OCI-LY1 (cell line): ENCODE data around the gene UNC13D.
"Not testable (repeated sequence)": the region's sequence is repeated elsewhere in the genome, so short reads cannot be mapped to it uniquely, and the experiment has no call there.

Experiments used
- H2AFZ ChIP-seq: fragments of 200-600 bp; sonication (generic), shearing (Covaris generic); 2 replicates; pipeline ENCODE4 v1.6.0; 2014; ENCODE audit warnings: antibody characterized with exemption, mild to moderate bottlenecking, low read length
- H3F3A ChIP-seq: fragments of 200-600 bp; sonication (generic), shearing (Covaris generic); 2 replicates; pipeline ENCODE4 v1.6.0; 2014; ENCODE audit warnings: mild to moderate bottlenecking, antibody characterized with exemption, low read length, moderate library complexity; ENCODE audit not compliant: insufficient read depth
- H3K27ac ChIP-seq: fragments of 200-600 bp; sonication (generic); 2 replicates; pipeline ENCODE4 v1.5.1; 2014; ENCODE audit warnings: low read length, mixed run types, mild to moderate bottlenecking, low read depth; ENCODE audit not compliant: poor library complexity, severe bottlenecking
- H3K27me3 ChIP-seq: fragments of 200-600 bp; sonication (generic); 2 replicates; pipeline ENCODE4 v1.6.0; 2014; ENCODE audit warnings: antibody characterized with exemption, mild to moderate bottlenecking, low read length, moderate library complexity; ENCODE audit not compliant: insufficient read depth
- H3K36me3 ChIP-seq: fragments of 200-600 bp; sonication (generic); 2 replicates; pipeline ENCODE4 v1.6.1; 2014; ENCODE audit warnings: mild to moderate bottlenecking, antibody characterized with exemption, low read length, moderate library complexity, mixed read lengths; ENCODE audit not compliant: insufficient read depth
- H3K4me1 ChIP-seq: fragments of 200-600 bp; sonication (generic); 2 replicates; pipeline ENCODE4 v1.5.1; 2014; ENCODE audit warnings: mild to moderate bottlenecking, low read length, moderate library complexity; ENCODE audit not compliant: insufficient read depth, severe bottlenecking
- H3K4me2 ChIP-seq: fragments of 200-600 bp; sonication (generic), shearing (Covaris generic); 2 replicates; pipeline ENCODE4 v1.6.1; 2014; ENCODE audit warnings: low read length
- H3K4me3 ChIP-seq: fragments of 200-600 bp; sonication (generic); 2 replicates; pipeline ENCODE4 v1.5.1; 2014; ENCODE audit warnings: low read length, low read depth, mild to moderate bottlenecking, mixed read lengths; ENCODE audit not compliant: poor library complexity, severe bottlenecking
- H3K79me2 ChIP-seq: fragments of 200-600 bp; shearing (Covaris generic); 2 replicates; pipeline ENCODE4 v1.6.1; 2016; ENCODE audit warnings: mixed run types, low read length, mixed read lengths; ENCODE audit not compliant: insufficient read depth
- H3K9ac ChIP-seq: fragments of 200-600 bp; sonication (generic), shearing (Covaris generic); 2 replicates; pipeline ENCODE4 v1.6.1; 2014; ENCODE audit warnings: mild to moderate bottlenecking, low read length, mixed read lengths
- H3K9me2 ChIP-seq: fragments of 200-600 bp; sonication (generic), shearing (Covaris generic); 2 replicates; pipeline ENCODE4 v1.6.1; 2014; ENCODE audit warnings: low read depth, mild to moderate bottlenecking, low read length, mixed read lengths
- H3K9me3 ChIP-seq: fragments of 200-600 bp; shearing (Covaris generic); 2 replicates; pipeline ENCODE4 v1.6.1; 2014; ENCODE audit warnings: low read length, mixed read lengths
- H4K20me1 ChIP-seq: fragments of 200-600 bp; sonication (generic), shearing (Covaris generic); 2 replicates; pipeline ENCODE4 v1.6.0; 2016; ENCODE audit warnings: mild to moderate bottlenecking, low read length; ENCODE audit not compliant: insufficient read depth
- EZH2 ChIP-seq: fragments of 200-600 bp; sonication (generic), shearing (Covaris generic); IDR thresholded peaks from 2 replicates; pipeline ENCODE4 v1.8.0; 2017; ENCODE audit warnings: borderline replicate concordance, mixed run types, mild to moderate bottlenecking, antibody characterized with exemption, low read length, moderate library complexity, mixed read lengths
- TF ChIP-seq, protein P1 (sequence below): fragments of 200-600 bp; sonication (generic), shearing (Covaris generic); IDR thresholded peaks from 2 replicates; pipeline ENCODE4 v1.5.1; 2017; ENCODE audit warnings: mild to moderate bottlenecking, antibody characterized with exemption, low read length, moderate library complexity, mixed read lengths

UNC13D gene

DNA sequence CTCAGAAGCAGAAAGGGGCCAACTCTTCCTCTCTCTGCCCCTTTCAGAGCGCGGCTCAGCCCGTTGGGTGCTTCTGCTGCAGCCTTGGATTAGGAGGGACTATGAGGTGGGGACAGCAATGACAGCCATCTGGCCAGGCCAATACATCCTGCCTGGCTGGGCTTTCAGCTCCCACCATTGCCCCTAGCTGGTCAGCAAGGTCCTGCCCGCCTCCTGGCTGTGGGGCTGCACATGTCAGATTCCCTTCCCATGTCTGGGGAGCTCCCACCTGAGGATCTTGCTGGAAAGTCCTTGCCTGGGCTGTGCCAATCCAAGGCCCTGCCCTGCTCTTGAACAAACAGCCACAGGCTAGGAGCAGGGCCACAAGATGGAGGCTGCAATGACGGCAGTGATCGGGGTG, 44.3 kb upstream of the UNC13D start:
- TF ChIP-seq, protein P1, sequence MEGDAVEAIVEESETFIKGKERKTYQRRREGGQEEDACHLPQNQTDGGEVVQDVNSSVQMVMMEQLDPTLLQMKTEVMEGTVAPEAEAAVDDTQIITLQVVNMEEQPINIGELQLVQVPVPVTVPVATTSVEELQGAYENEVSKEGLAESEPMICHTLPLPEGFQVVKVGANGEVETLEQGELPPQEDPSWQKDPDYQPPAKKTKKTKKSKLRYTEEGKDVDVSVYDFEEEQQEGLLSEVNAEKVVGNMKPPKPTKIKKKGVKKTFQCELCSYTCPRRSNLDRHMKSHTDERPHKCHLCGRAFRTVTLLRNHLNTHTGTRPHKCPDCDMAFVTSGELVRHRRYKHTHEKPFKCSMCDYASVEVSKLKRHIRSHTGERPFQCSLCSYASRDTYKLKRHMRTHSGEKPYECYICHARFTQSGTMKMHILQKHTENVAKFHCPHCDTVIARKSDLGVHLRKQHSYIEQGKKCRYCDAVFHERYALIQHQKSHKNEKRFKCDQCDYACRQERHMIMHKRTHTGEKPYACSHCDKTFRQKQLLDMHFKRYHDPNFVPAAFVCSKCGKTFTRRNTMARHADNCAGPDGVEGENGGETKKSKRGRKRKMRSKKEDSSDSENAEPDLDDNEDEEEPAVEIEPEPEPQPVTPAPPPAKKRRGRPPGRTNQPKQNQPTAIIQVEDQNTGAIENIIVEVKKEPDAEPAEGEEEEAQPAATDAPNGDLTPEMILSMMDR: no peak
- TF ChIP-seq EZH2: no peak
- peaks cover 6% of the 10 kb centered on the region; the same call in 1 of the 2 replicates for H3K27me3 ChIP-seq
- H3K79me2 ChIP-seq: no peaks in the 10 kb centered on the region
- H3K36me3 ChIP-seq: peaks cover 19% of the 10 kb centered on the region
- H3F3A ChIP-seq: no peaks in the 10 kb centered on the region
- no peaks in the 10 kb centered on the region for H3K4me1 ChIP-seq
- no peak overlapping the region for H3K27ac ChIP-seq
- no peak overlapping the region for H2AFZ ChIP-seq
- H3K4me2 ChIP-seq: no peak overlapping the region
- H3K9ac ChIP-seq: no peak overlapping the region
- H3K9me2 ChIP-seq: no peaks in the 10 kb centered on the region
- H4K20me1 ChIP-seq: no peaks in the 10 kb centered on the region
- no peaks in the 10 kb centered on the region for H3K9me3 ChIP-seq
- H3K4me3 ChIP-seq: no peak overlapping the region

- H3K36me3 ChIP-seq, H3K4me2 ChIP-seq, H3K9me3 ChIP-seq, H3K27me3 ChIP-seq, H4K20me1 ChIP-seq, H3K9me2 ChIP-seq, H3K4me3 ChIP-seq, H3K79me2 ChIP-seq, H3K9ac ChIP-seq, H3K27ac ChIP-seq, H2AFZ ChIP-seq, H3K4me1 ChIP-seq, H3F3A ChIP-seq: not testable (repeated sequence)
Measured at GRCh38 chr17:75885860-75886259, 41.7 kb upstream of the UNC13D start.

- Histone ChIP-seq H3K4me2 (no peak overlapping the region), H3K9me2 (no peaks in the 10 kb centered on the region), H3K79me2 (no peaks in the 10 kb centered on the region), H2AFZ (no peak overlapping the region), H4K20me1 (no peaks in the 10 kb centered on the region), H3F3A (0 out of 2 replicates have a peak, but pooled peaks cover 6% of the 10 kb centered on the region), H3K36me3 (peaks cover 6% of the 10 kb centered on the region; the same call in 1 of the 2 replicates), H3K9ac (no peak overlapping the region), H3K9me3 (no peaks in the 10 kb centered on the region), H3K27me3 (peaks cover 6% of the 10 kb centered on the region; the same call in 1 of the 2 replicates), H3K4me3 (no peak overlapping the region), H3K4me1 (no peaks in the 10 kb centered on the region), H3K27ac (no peak overlapping the region)
- TF ChIP-seq EZH2: no peak
- TF ChIP-seq, protein P1: no peak
Measured at GRCh38 chr17:75885431-75885830, 41.2 kb upstream of the UNC13D start.

DNA sequence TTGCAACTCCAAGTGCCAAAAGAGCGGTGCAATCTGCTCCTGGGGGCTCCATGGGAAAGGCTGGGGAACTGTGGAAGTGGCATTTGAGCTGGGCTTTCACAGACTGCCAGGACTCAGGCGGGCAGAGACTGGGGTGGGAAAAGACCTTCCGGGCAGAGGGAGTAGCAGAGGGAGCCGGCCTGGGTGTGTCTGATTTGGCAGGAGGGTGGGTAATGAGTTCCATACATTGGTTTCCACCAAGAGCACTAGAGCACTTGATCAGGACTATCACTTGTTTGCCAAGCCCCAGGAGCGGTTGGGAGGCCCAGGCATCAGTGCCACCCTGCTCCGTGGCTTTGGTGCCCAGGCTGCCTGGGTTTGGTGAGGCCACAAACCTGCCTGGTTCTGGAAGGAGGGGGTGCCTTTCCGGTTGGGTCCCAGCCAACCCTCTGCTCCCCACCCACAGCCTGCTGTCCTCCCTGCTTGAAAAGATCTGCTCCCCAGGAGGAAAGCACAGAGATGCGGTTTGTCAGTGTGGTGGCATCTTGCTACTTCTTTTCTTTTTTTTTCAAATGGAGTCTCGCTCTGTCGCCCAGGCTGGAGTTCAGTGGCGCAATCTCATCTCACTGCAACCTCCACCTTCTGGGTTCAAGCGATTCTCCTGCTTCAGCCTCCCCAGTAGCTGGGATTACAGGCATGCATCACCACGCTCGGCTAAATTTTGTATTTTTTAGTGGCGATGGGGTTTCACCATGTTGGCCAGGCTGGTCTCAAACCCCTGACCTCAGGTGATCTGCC, 37.7 kb upstream of the UNC13D start:
- H3F3A ChIP-seq: 0 out of 2 replicates have a peak, but pooled peaks cover 6% of the 10 kb centered on the region
- H2AFZ ChIP-seq: no peak overlapping the region
- no peaks in the 10 kb centered on the region for H3K79me2 ChIP-seq
- no peak overlapping the region for H3K4me3 ChIP-seq
- no peak for TF ChIP-seq EZH2
- TF ChIP-seq, protein P1: no peak
- H3K27ac ChIP-seq: no peak overlapping the region
- H4K20me1 ChIP-seq: no peaks in the 10 kb centered on the region
- no peak overlapping the region for H3K9ac ChIP-seq
- H3K9me3 ChIP-seq: no peaks in the 10 kb centered on the region
- H3K9me2 ChIP-seq: no peaks in the 10 kb centered on the region
- H3K36me3 ChIP-seq: peaks cover 4% of the 10 kb centered on the region; the same call in 1 of the 2 replicates
- no peak overlapping the region for H3K4me2 ChIP-seq
- H3K4me1 ChIP-seq: peaks cover 17% of the 10 kb centered on the region
- peaks cover 10% of the 10 kb centered on the region; the same call in 1 of the 2 replicates for H3K27me3 ChIP-seq
